GM12865 (cell line): ENCODE results near the gene SLC6A6.

Experiments
- DNase-seq: peaks from one replicate; pipeline ENCODE4 v3.0.0; 2010; ENCODE audit warnings: low read depth
- H3K4me3 ChIP-seq: 2 replicates; pipeline ENCODE4 v1.5.1; 2011; ENCODE audit warnings: mild to moderate bottlenecking, low read depth, low read length, control low read depth
- CTCF ChIP-seq: IDR thresholded peaks from 2 replicates; pipeline ENCODE4 v1.5.1; 2011; ENCODE audit warnings: low read length, control low read depth, low read depth, inconsistent platforms; ENCODE audit not compliant: insufficient read depth; ENCODE audit errors: missing control alignments

Gene SLC6A6

GRCh38 chr3:14457999-14458398 is 55.6 kb downstream of the SLC6A6 start:
- TF ChIP-seq CTCF = no peak
- H3K4me3 ChIP-seq = no peak overlapping the region
- DNase-seq = no peak

GRCh38 chr3:14458434-14459275 is 56.2 kb downstream of the SLC6A6 start:
- no peak for TF ChIP-seq CTCF
- no peak for DNase-seq
- H3K4me3 ChIP-seq = no peak overlapping the region

DNA sequence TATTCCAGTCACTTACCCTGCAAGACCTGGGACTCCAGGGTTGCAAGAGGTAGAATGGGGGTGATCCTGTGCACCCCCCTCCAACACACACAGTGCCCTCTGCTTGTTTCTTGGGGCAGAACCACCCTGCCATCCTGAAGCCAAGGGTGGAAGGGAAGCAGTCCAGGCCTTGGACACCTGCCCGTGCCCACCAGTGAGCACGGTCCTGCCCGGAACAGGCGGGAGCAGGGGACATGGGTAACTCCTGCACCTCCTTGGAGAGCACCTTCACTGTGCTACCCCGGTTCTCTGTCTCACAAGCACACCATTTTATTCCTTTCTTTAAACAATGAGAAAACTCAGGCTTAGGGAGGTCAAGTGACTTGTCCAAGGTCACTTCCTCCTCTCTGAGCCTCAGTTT is 57.0 kb downstream of the SLC6A6 start:
- DNase-seq = no peak
- no peak overlapping the region for H3K4me3 ChIP-seq
- no peak for TF ChIP-seq CTCF

DNA sequence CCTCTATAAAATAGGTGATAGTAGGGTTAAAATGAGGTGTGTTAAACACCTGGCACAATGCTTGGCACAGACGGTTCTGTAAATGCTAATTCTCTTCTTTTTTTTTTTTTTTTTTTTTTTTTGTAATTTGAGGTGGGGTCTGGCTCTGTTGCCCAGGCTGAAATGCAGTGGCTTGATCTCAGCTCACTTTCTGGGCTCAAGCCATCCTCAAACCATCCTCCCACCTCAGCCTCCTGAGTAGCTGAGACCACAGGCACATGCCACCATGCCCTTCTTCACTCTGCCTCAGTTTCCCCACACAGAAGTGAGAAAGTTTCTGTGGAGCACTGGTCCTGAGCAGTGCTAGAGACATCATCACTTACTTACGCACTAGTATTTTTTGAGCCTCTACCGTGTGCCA is 57.4 kb downstream of the SLC6A6 start:
- no peak for TF ChIP-seq CTCF
- no peak for DNase-seq

DNA sequence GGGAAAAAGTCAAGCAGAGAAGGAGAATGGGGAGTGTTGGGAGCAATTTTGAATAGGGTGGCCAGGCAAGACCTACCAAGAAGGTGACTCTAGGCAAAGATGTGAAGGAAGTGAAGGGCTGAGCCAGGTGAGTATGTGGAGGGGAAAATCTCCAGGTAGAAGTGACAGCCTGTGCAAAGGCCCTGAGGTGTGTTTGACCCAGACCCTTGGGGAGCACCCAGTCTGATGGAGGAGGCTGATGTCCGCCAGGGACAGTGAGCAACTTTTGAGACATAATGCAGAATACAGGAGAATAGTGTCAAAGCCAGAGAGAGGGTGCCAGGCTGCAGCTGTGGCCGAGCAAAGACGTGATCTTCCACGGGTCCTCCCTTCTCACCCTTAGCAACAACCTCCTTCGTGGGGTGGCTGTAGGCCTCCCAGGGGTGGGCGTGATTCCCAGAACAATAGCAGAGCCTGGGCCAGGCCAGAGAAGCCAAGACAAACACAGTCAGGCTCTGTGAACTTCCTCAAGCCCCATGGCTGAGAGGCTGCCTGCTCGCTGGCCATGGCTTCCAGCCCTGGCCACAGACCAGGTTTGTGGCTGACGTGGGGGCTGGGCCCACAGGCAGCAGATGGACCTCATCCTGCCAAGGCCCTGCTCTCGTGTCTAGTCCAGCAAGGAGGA is 58.1 kb downstream of the SLC6A6 start:
- TF ChIP-seq CTCF = no peak
- no peak for DNase-seq
- no peak overlapping the region for H3K4me3 ChIP-seq

More for the DNA sequence above, 57.4 kb downstream of the SLC6A6 start:
- no peak overlapping the region for H3K4me3 ChIP-seq

DNA sequence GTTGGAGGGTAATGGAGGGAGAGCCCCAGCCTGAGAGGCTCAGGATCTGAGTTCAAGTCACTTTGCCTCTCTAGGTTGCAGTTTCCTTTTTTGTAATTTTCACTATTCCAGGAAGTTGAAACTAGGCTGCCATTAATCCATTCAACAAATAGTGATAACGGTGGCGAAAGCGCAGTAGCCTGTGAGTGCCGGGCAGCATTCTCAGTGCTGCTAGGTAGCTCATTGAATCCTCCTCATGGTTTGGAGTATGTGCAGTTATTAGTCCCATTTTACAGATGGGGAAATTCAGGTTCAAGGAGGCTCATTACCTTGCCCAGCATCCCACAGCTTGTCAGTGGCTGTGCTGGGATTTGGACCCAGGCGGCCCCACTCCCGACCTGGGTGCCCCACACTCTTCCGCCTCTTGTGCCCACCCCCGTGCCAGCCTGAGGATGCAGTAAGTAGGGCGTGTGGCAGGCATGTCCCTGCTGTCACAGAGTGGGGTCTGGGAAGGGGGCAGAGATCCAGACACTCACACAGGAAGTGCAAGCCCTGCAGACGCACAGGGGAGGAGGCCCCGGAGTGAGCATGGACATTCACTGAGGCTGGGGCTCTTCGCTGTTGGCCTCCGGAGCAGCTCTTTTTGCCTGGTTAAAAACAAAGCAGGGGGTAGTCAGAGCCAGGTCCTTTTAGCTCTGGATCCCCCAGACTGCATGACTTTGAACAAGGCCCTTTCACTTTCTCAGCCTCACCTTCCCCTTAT is 58.8 kb downstream of the SLC6A6 start:
- DNase-seq = no peak
- TF ChIP-seq CTCF = no peak

More for the DNA sequence above, 58.8 kb downstream of the SLC6A6 start:
- H3K4me3 ChIP-seq = no peak overlapping the region
